SK-N-SH treated with all-trans-retinoic acid at 6 μM for 48 hours (cell line): ENCODE measurements around the gene STK39.

Experiments used
- CSDC2 ChIP-seq: fragments of 250-450 bp; sonication (Bioruptor Pico); IDR thresholded peaks from 2 replicates; pipeline ENCODE4 v1.5.0; 2020; ENCODE audit warnings: mild to moderate bottlenecking, moderate library complexity
- PATZ1 ChIP-seq: fragments of 250-450 bp; sonication (Bioruptor Pico); IDR thresholded peaks from 2 replicates; pipeline ENCODE4 v1.8.0; 2020; ENCODE audit warnings: mild to moderate bottlenecking, moderate library complexity, borderline replicate concordance
- PPARA ChIP-seq: fragments of 250-450 bp; sonication (Bioruptor Pico); IDR thresholded peaks from 2 replicates; pipeline ENCODE4 v1.5.0; 2020; ENCODE audit warnings: mild to moderate bottlenecking, borderline replicate concordance
- SNAI2 ChIP-seq: fragments of 250-450 bp; sonication (Bioruptor Pico); IDR thresholded peaks from 2 replicates; pipeline ENCODE4 v1.5.0; 2020; ENCODE audit warnings: mild to moderate bottlenecking, moderate library complexity
- TCF4 ChIP-seq: fragments of 250-450 bp; sonication (Bioruptor Pico); IDR thresholded peaks from 2 replicates; pipeline ENCODE4 v1.8.0; 2021; ENCODE audit warnings: mild to moderate bottlenecking, moderate library complexity, borderline replicate concordance
- ZFP3 ChIP-seq: fragments of 250-450 bp; sonication (Bioruptor Pico); IDR thresholded peaks from 2 replicates; pipeline ENCODE4 v1.5.0; 2020; ENCODE audit warnings: mild to moderate bottlenecking, moderate library complexity
- TF ChIP-seq, protein P1 (sequence below): fragments of 250-450 bp; sonication (Bioruptor Pico); IDR thresholded peaks from 2 replicates; pipeline ENCODE4 v1.5.1; 2020; ENCODE audit warnings: low read depth, mild to moderate bottlenecking, moderate library complexity
- TF ChIP-seq, protein P2 (sequence below): fragments of 250-450 bp; sonication (Bioruptor Pico); IDR thresholded peaks from 2 replicates; pipeline ENCODE4 v1.5.0; 2020; ENCODE audit warnings: mild to moderate bottlenecking, moderate library complexity

GRCh38 chr2:168210895-168211570 lies 36.4 kb downstream of the STK39 start:
- TF ChIP-seq PPARA (CRISPR knock-in tag): no peak
- no peak for TF ChIP-seq TCF4 (CRISPR knock-in tag)
- no peak for TF ChIP-seq CSDC2 (CRISPR knock-in tag)
- TF ChIP-seq ZFP3 (CRISPR knock-in tag): no peak
- TF ChIP-seq, protein P1, sequence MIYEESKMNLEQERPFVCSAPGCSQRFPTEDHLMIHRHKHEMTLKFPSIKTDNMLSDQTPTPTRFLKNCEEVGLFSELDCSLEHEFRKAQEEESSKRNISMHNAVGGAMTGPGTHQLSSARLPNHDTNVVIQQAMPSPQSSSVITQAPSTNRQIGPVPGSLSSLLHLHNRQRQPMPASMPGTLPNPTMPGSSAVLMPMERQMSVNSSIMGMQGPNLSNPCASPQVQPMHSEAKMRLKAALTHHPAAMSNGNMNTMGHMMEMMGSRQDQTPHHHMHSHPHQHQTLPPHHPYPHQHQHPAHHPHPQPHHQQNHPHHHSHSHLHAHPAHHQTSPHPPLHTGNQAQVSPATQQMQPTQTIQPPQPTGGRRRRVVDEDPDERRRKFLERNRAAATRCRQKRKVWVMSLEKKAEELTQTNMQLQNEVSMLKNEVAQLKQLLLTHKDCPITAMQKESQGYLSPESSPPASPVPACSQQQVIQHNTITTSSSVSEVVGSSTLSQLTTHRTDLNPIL (CRISPR knock-in tag): no peak
- TF ChIP-seq, protein P2, sequence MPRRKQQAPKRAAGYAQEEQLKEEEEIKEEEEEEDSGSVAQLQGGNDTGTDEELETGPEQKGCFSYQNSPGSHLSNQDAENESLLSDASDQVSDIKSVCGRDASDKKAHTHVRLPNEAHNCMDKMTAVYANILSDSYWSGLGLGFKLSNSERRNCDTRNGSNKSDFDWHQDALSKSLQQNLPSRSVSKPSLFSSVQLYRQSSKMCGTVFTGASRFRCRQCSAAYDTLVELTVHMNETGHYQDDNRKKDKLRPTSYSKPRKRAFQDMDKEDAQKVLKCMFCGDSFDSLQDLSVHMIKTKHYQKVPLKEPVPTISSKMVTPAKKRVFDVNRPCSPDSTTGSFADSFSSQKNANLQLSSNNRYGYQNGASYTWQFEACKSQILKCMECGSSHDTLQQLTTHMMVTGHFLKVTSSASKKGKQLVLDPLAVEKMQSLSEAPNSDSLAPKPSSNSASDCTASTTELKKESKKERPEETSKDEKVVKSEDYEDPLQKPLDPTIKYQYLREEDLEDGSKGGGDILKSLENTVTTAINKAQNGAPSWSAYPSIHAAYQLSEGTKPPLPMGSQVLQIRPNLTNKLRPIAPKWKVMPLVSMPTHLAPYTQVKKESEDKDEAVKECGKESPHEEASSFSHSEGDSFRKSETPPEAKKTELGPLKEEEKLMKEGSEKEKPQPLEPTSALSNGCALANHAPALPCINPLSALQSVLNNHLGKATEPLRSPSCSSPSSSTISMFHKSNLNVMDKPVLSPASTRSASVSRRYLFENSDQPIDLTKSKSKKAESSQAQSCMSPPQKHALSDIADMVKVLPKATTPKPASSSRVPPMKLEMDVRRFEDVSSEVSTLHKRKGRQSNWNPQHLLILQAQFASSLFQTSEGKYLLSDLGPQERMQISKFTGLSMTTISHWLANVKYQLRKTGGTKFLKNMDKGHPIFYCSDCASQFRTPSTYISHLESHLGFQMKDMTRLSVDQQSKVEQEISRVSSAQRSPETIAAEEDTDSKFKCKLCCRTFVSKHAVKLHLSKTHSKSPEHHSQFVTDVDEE (CRISPR knock-in tag): no peak
- TF ChIP-seq PATZ1 (CRISPR knock-in tag): no peak
- TF ChIP-seq SNAI2: no peak
